ENCODE data around the gene TNK2.

The TNK2 gene

GRCh38 chr3:195853996-195854395, 54.4 kb downstream of the TNK2 start:
- H3K27ac ChIP-seq: peak overlapping the region; percentile 73
- no peak for TF ChIP-seq CTCF (conservative IDR thresholded peaks at IDR 0.05)

DNA sequence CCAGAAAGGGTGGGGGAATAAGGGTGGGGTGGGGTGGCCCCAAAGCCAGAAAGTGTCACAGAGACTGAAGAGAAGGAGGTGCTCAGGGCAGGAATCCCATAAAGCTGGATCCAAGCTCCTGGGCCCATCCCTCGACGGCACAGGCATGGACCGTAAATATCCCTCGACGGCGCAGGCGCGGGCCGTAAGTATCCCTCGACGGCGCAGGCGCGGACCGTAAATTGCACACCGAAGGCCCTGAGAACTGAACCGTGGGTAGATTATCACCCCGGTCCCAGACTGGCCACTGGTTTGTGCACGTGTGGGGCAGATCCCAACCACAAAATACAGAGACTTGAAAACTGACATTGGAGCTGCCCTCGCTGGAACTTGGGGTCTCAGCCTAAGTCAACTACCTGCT, 55.3 kb downstream of the TNK2 start:
- TF ChIP-seq CTCF (conservative IDR thresholded peaks at IDR 0.05): no peak

DNA sequence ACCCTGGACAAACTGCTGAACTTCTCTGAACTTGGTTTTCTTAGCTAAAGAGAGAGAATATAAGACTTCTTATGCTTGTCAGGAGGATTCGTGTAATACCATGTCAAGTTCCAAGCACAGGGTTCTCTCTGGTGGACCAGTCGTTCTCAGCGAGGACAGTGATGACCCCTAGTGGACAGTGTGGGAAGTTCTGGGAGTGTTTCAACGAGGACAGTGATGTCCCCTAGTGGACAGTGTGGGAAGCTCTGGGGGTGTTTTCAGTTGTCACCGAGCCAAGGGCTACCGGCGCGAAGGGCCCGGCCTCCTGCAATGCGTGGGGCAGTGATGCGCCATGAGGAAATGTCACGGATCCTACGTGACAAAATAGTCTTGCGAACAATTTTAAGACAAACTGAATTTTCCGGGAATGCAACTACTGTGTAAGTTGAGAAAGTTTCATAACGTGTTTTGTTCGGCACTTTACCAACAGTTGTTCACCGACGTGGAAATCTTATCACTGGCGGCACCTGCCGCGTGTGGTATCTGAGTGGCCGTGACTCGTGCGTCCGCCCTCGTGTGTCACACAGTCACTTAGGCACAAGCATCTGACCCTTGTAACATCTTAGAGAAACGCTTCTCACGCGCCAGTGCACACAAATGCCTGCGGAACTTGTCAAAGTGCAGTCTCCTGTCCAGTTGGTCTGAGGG, 57.4 kb downstream of the TNK2 start:
- peak; percentile 99 for TF ChIP-seq CTCF (conservative IDR thresholded peaks at IDR 0.05)
- no peak overlapping the region for H3K27ac ChIP-seq

More for the DNA sequence above, 55.3 kb downstream of the TNK2 start:
- H3K27ac ChIP-seq: no peak overlapping the region

GRCh38 chr3:195849322-195850074, 58.9 kb downstream of the TNK2 start:
- no peak for TF ChIP-seq CTCF (conservative IDR thresholded peaks at IDR 0.05)
- no peak overlapping the region for H3K27ac ChIP-seq

DNA sequence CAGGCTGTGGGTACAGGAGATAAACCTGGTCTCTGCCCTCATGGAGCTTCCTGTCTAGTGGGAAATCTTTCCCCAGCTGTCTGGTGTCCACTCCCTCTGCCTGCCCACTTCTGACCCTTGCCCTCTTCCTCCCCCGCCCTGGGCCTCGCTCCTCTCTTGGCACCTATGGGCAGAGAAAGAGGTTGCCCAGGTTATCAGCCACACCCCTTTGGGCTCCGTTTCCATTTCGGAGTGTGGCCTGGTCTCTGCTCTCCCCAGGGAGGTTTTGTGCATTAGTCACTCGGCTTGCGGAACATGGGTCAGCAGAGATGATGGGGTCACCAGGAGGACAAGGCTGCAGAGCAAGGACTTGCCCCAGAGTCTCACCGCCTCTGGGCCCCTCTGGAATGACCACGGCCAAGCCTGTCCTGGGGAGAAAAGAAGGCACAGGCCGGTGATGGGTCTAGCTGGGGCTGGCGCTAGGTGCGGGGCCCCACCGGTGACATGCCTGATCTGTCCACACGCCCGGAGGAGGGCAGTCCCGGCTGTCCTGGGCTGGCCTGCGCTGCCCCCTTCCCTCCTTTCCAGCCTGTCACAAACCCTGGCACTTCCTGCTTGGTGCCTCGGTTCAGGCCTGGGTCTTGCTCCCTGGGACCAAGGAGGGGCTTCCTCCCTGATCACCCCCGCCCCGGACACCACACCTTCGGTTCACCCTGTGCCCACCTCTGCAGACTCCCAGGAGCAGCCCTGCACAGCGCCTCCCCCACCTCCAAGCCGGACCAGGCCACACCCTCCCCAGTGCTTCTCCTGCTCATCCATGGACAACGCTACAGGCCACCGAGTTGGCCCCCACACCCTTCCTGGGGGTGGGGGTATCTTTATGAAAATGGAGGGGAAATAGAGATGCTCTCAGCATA, 61.0 kb downstream of the TNK2 start:
- H3K27ac ChIP-seq: no peak overlapping the region
- TF ChIP-seq CTCF (conservative IDR thresholded peaks at IDR 0.05): no peak

GRCh38 chr3:195845483-195845882, 62.9 kb downstream of the TNK2 start:
- no peak overlapping the region for H3K27ac ChIP-seq
- no peak for TF ChIP-seq CTCF (conservative IDR thresholded peaks at IDR 0.05)

DNA sequence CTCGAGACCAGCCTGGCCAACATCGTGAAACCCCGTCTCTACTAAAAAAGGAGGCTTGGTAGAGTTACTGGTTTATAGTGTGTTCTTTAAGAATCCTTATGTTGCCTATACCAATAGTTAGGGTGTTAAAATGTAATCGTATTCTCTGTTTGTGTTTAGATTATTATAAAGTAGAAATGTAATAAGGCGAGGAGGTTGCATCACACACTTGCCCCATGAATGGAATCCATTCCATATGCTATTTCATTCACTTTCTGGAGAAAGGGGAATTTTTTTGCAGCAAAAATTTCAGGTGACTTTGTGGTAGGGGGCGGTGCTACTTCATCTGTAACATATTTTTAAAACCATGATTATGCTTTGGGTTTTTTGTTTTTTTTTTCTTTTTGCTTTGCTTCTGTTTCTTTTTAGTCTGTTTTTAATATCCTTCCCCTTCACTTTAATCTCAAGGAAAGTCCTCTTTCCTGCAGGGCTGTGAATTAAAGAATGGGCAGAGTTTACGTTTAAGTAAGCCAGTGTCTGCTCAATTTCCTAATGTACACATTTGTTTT, 63.6 kb downstream of the TNK2 start:
- TF ChIP-seq CTCF (conservative IDR thresholded peaks at IDR 0.05): no peak
- H3K27ac ChIP-seq: no peak overlapping the region
